Mucosa of descending colon (tissue), 3 donors: ENCODE results near the gene TMEM120B. TPM values are rescaled to one million over a fixed set of nuclear protein-coding genes. Genes with fewer than 3 reads are reported as not detected.

Experiments
- ATAC-seq: fragments of 200-7000 bp; cut with Tn5 transposase; one replicate; pipeline ENCODE4 v1.9.1; 2020; ENCODE audit warnings: mild to moderate bottlenecking, moderate library complexity
- DNase-seq, 3 donors: peaks; one replicate each; pipeline ENCODE4 v3.0.0-alpha.2; 2020
- H3K36me3 ChIP-seq: fragments of 200-600 bp; one replicate; pipeline ENCODE4 v1.8.0; 2021; ENCODE audit warnings: low read depth, mild to moderate bottlenecking
- H3K4me1 ChIP-seq: fragments of 200-600 bp; one replicate; pipeline ENCODE4 v1.8.0; 2021; ENCODE audit warnings: low read depth, mild to moderate bottlenecking
- H3K4me3 ChIP-seq: fragments of 200-600 bp; one replicate; pipeline ENCODE4 v1.8.0; 2021; ENCODE audit warnings: mild to moderate bottlenecking
- H3K9me3 ChIP-seq: fragments of 200-600 bp; one replicate; pipeline ENCODE4 v1.8.0; 2021; ENCODE audit warnings: mild to moderate bottlenecking
- CTCF ChIP-seq: fragments of 200-600 bp; IDR thresholded peaks from one replicate; pipeline ENCODE4 v1.8.0; 2022; ENCODE audit warnings: antibody characterized with exemption, mild to moderate bottlenecking
- intact Hi-C, 2 donors: fragments of 100-400 bp; cut with DNase I in 1 of 2; cut with micrococcal nuclease in 1 of 2; formaldehyde crosslinking; loops; one replicate each; pipeline versions ENCODE4 v1.11.0 to v1.11.1; 2022; cut with DNase I, micrococcal nuclease
- total RNA-seq, 3 donors: library from RNA; stranded (reverse); fragmentation: NEBNext Ultra II Directional in 2 of 3; extraction: Animal tissue kit (Norgen Biotek cat#: 25700) in 2 of 3; gene quantifications; one replicate each; pipeline versions ENCODE4 v1.2.1 to v1.2.4, GENCODE V29; 2021 to 2023
- donor health status: DM: no; HTN: no; CAD: no; lungs with moderate emphysema.
- donor health status: DM: no; HTN: no; CAD: no.
- donor health status: DM: no; HTN: yes; CAD: no.

Gene TMEM120B
- total RNA-seq, 3 donors from 2014 or later, result 6.0 to 10.3 (median 6.4) TPM

GRCh38 chr12:121769297-121769830, 56.8 kb downstream of the TMEM120B start:
- Histone ChIP-seq H3K4me3 (no peak overlapping the region), H3K36me3 (no peaks in the 10 kb centered on the region), H3K9me3 (no peaks in the 10 kb centered on the region), H3K4me1 (peaks cover 4% of the 10 kb centered on the region)
- no peak for ATAC-seq
- intact Hi-C loops, result no loop called here
- DNase-seq, result no peak
- no peak for TF ChIP-seq CTCF

- H3K9me3 ChIP-seq, result no peaks in the 10 kb centered on the region
- ATAC-seq (peak; percentile 69), DNase-seq (peak in 1 of 3 donors; percentile 43)
- H3K4me3 ChIP-seq, result no peak overlapping the region
- H3K36me3 ChIP-seq, result no peaks in the 10 kb centered on the region
- intact Hi-C loops, result loop anchor here in 1 of 2 donors (5.0 kb wide), 1 partner anchor 73 kb away; no protein-coding TSS in a partner anchor
- peaks cover 4% of the 10 kb centered on the region for H3K4me1 ChIP-seq
- TF ChIP-seq CTCF, result no peak
Observed at GRCh38 chr12:121769831-121770301, 57.3 kb downstream of the TMEM120B start.

GRCh38 chr12:121770388-121770787, 57.8 kb downstream of the TMEM120B start:
- no peaks in the 10 kb centered on the region for H3K9me3 ChIP-seq
- intact Hi-C loops, result loop anchor here in 1 of 2 donors (5.0 kb wide), 1 partner anchor 73 kb away; no protein-coding TSS in a partner anchor
- DNase-seq, result no peak
- no peak for ATAC-seq
- no peaks in the 10 kb centered on the region for H3K36me3 ChIP-seq
- H3K4me1 ChIP-seq, result peaks cover 4% of the 10 kb centered on the region
- no peak overlapping the region for H3K4me3 ChIP-seq
- TF ChIP-seq CTCF, result no peak

- DNase-seq (no peak), ATAC-seq (no peak)
- peaks cover 4% of the 10 kb centered on the region for H3K4me1 ChIP-seq
- H3K36me3 ChIP-seq, result no peaks in the 10 kb centered on the region
- H3K9me3 ChIP-seq, result no peaks in the 10 kb centered on the region
- no peak for TF ChIP-seq CTCF
- no peak overlapping the region for H3K4me3 ChIP-seq
- intact Hi-C loops, result loop anchor here in 1 of 2 donors (5.0 kb wide), 1 partner anchor 74 kb away; no protein-coding TSS in a partner anchor
Observed at GRCh38 chr12:121770813-121771625, 58.5 kb downstream of the TMEM120B start.

GRCh38 chr12:121773011-121773777, 60.6 kb downstream of the TMEM120B start:
- Histone ChIP-seq H3K4me1 (peaks cover 4% of the 10 kb centered on the region), H3K36me3 (no peaks in the 10 kb centered on the region), H3K9me3 (no peaks in the 10 kb centered on the region), H3K4me3 (no peak overlapping the region)
- peak; percentile 86 for ATAC-seq
- peak; percentile 75 to 84 (median 82) for DNase-seq
- intact Hi-C loops, result loop anchor here in 1 of 2 donors (5.0 kb wide), 1 partner anchor 76 kb away; no protein-coding TSS in a partner anchor
- peak; percentile 85 for TF ChIP-seq CTCF
